Neuronal stem cell (in vitro differentiated cells): ENCODE measurements around the gene PRSS56.

Experiments
- DNase-seq: peaks from one replicate; pipeline ENCODE4 v3.0.0-alpha.2; 2013; ENCODE audit warnings: low spot score
- H2AFZ ChIP-seq: one replicate; pipeline ENCODE4 v1.6.1; 2013; ENCODE audit warnings: mild to moderate bottlenecking, low read length, inconsistent platforms
- H2AK5ac ChIP-seq: 2 replicates; pipeline ENCODE4 v1.6.1; 2013; ENCODE audit warnings: low read depth, mild to moderate bottlenecking, inconsistent platforms, low read length, moderate library complexity, mixed read lengths
- H2BK120ac ChIP-seq: 2 replicates; pipeline ENCODE4 v1.6.1; 2013; ENCODE audit warnings: low read depth, mild to moderate bottlenecking, inconsistent platforms, low read length, moderate library complexity, mixed read lengths
- H2BK12ac ChIP-seq: one replicate; pipeline ENCODE4 v1.6.1; 2013; ENCODE audit warnings: low read length, inconsistent platforms
- H2BK15ac ChIP-seq: 2 replicates; pipeline ENCODE4 v1.6.1; 2013; ENCODE audit warnings: mild to moderate bottlenecking, low read length, inconsistent platforms, mixed read lengths
- H2BK5ac ChIP-seq: one replicate; pipeline ENCODE4 v1.6.1; 2013; ENCODE audit warnings: inconsistent platforms, mild to moderate bottlenecking, low read length, moderate library complexity
- H3K14ac ChIP-seq: one replicate; pipeline ENCODE4 v1.6.1; 2013; ENCODE audit warnings: low read length, inconsistent platforms
- H3K18ac ChIP-seq: 2 replicates; pipeline ENCODE4 v1.6.1; 2013; ENCODE audit warnings: low read length, inconsistent platforms
- H3K23ac ChIP-seq: 2 replicates; pipeline ENCODE4 v1.6.1; 2013; ENCODE audit warnings: low read depth, mild to moderate bottlenecking, mixed read lengths, low read length, inconsistent platforms; ENCODE audit not compliant: poor library complexity
- H3K27ac ChIP-seq: replicated peaks from 3 replicates; pipeline ENCODE4 v1.5.1; 2013; ENCODE audit warnings: low read length, inconsistent platforms
- H3K27me3 ChIP-seq, 3 experiments: 2 replicates each; pipeline ENCODE4 v1.6.1; 2013; ENCODE audit warnings: low read length in 3 of 3, mild to moderate bottlenecking in 2 of 3, inconsistent platforms in 1 of 3, low read depth in 1 of 3, mixed read lengths in 1 of 3, moderate library complexity in 1 of 3; ENCODE audit not compliant: control insufficient read depth in 3 of 3, insufficient read depth in 3 of 3
- H3K36me3 ChIP-seq, 2 donors: replicated peaks in 1 of 2; 2 replicates each; pipeline ENCODE4 v1.6.1; 2013; ENCODE audit warnings: low read length in 2 of 2; ENCODE audit not compliant: control insufficient read depth in 2 of 2, insufficient read depth in 2 of 2
- H3K4ac ChIP-seq: 2 replicates; pipeline ENCODE4 v1.6.1; 2013; ENCODE audit warnings: inconsistent platforms, mild to moderate bottlenecking, low read length, moderate library complexity
- H3K4me1 ChIP-seq, 2 donors: 1 replicate in 1 of 2; 2 replicates in 1 of 2; pipeline ENCODE4 v1.6.1; 2013; ENCODE audit warnings: low read length in 2 of 2, low read depth in 1 of 2; ENCODE audit not compliant: control insufficient read depth in 2 of 2, insufficient read depth in 1 of 2
- H3K4me2 ChIP-seq: one replicate; pipeline ENCODE4 v1.6.1; 2013; ENCODE audit warnings: mild to moderate bottlenecking, low read length, inconsistent platforms; ENCODE audit not compliant: insufficient read depth, poor library complexity, severe bottlenecking
- H3K4me3 ChIP-seq, 2 donors: 2 replicates each; pipeline ENCODE4 v1.5.1; 2013; ENCODE audit warnings: low read length in 2 of 2, mild to moderate bottlenecking in 2 of 2, inconsistent platforms in 1 of 2, moderate library complexity in 1 of 2
- H3K79me1 ChIP-seq: one replicate; pipeline ENCODE4 v1.6.1; 2013; ENCODE audit warnings: low read depth, mild to moderate bottlenecking, inconsistent platforms, low read length, moderate library complexity
- H3K9ac ChIP-seq: one replicate; pipeline ENCODE4 v1.6.1; 2013; ENCODE audit warnings: mild to moderate bottlenecking, low read depth, low read length, inconsistent platforms; ENCODE audit not compliant: poor library complexity
- H3K9me3 ChIP-seq, 2 donors: replicated peaks in 1 of 2; 2 replicates each; pipeline versions ENCODE3 to v1.6.1; 2013; ENCODE audit warnings: low read length in 2 of 2, mild to moderate bottlenecking in 2 of 2, inconsistent platforms in 1 of 2, low read depth in 1 of 2, mixed read lengths in 1 of 2, moderate library complexity in 1 of 2; ENCODE audit not compliant: control insufficient read depth in 2 of 2, insufficient read depth in 1 of 2
- H4K8ac ChIP-seq: one replicate; pipeline ENCODE4 v1.6.1; 2013; ENCODE audit warnings: low read depth, mild to moderate bottlenecking, inconsistent platforms, low read length, moderate library complexity
- H4K91ac ChIP-seq: one replicate; pipeline ENCODE4 v1.6.1; 2013; ENCODE audit warnings: low read length, low read depth, mild to moderate bottlenecking, inconsistent platforms; ENCODE audit not compliant: poor library complexity
- WGBS, 2 donors: extraction: QIAGEN DNeasy Blood & Tissue Kit; methylation state at CpG; one replicate each; pipeline ENCODE4 v1.1.7; 2013; ENCODE audit warnings: missing lambda C conversion rate in 2 of 2, mixed read lengths in 1 of 2; ENCODE audit not compliant: insufficient read length in 2 of 2, insufficient replicate concordance in 1 of 2; ENCODE audit errors: extremely low coverage in 2 of 2; 5-methylcytosine and 5-hydroxymethylcytosine counted together

The PRSS56 gene

DNA sequence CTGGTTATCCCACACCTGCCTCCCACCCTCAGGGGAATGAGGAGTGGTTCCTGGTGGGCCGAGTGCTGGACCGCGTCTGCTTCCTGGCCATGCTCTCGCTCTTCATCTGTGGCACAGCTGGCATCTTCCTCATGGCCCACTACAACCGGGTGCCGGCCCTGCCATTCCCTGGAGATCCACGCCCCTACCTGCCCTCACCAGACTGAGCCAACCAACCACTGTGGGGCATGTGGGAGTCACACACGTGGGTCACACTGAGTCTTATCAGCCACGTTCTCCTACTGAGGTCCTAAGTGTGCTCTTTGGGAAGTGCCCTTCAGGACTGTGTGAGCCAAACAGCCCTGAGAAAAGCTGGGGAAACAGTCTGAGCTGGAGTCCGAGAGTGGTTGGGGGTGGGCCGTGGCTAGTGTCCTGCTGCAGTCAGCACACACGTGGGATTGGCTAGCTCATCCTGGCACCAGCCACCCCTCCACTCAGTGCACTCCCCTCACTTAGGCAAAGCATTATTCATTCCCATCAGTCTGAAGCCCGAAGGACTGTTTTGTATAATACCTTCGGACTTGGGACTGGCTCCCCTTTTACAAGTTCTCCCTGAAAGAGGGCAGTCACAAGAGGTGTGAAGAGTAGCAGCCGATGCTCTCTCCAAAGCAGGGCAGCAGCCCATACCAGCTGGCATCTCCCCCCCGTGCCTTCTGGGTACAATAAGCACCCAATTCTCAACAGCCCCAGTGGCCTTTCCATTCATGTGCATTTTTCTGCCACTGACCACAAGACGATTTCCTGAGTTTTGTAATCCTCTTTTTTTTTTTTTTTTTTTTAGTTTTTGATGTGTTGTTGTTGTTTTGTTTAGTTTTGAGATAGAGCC lies 25.6 kb downstream of the PRSS56 start:
- H2AFZ ChIP-seq, result no peak overlapping the region
- H2AK5ac ChIP-seq, result no peak overlapping the region
- H3K4me1 ChIP-seq, result peaks cover 0 to 1% of the 10 kb centered on the region in 2 donors
- peak overlapping the region; percentile 40 for H3K18ac ChIP-seq
- peak overlapping the region; percentile 34 for H3K23ac ChIP-seq
- H3K27me3 ChIP-seq, result no peaks in the 10 kb centered on the region
- H2BK15ac ChIP-seq, result no peak overlapping the region
- peak overlapping the region in 1 of 2 donors; percentile 26 for H3K4me3 ChIP-seq
- DNase-seq, result no peak
- H3K4me2 ChIP-seq, result no peak overlapping the region
- peaks cover 0 to 19% of the 10 kb centered on the region in 2 donors for H3K9me3 ChIP-seq
- peaks cover 13 to 39% of the 10 kb centered on the region in 2 donors for H3K36me3 ChIP-seq
- H3K79me1 ChIP-seq, result peaks cover 6% of the 10 kb centered on the region
- H2BK120ac ChIP-seq, result no peak overlapping the region
- H3K4ac ChIP-seq, result no peak overlapping the region
- peak overlapping the region; percentile 56 for H2BK5ac ChIP-seq
- no peak overlapping the region for H3K27ac ChIP-seq
- H3K14ac ChIP-seq, result no peak overlapping the region
- H4K91ac ChIP-seq, result no peak overlapping the region
- no CpG with 5 or more reads among the region's 17 CpGs for WGBS, 2 donors
- peak overlapping the region; percentile 3 for H3K9ac ChIP-seq
- H4K8ac ChIP-seq, result peak overlapping the region; percentile 27
- no peak overlapping the region for H2BK12ac ChIP-seq

DNA sequence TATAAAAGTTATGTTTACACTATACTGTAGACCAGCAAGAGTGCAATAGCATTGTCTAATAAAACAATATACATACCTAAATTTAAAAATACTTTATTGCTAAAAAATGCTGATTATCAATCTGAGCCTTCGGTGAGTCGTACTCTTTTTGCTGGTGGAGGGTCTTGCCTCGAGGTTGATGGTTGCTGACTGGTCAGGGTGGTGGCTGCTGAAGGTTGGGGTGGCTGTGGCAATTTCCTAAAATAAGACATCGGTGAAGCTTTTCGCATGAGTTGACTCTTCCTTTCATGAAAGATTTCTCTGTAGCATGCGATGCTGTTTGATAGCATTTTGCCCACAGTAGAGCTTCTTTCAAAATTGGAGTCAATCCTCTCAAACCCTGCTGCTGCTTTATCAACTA lies 27.8 kb downstream of the PRSS56 start:
- H2AFZ ChIP-seq, result no peak overlapping the region
- WGBS, 2 donors, result no CpG with 5 or more reads among the region's 6 CpGs
- H3K9ac ChIP-seq, result no peak overlapping the region
- H3K36me3 ChIP-seq, result peaks cover 11 to 54% of the 10 kb centered on the region in 2 donors
- H2BK5ac ChIP-seq, result no peak overlapping the region
- H2BK120ac ChIP-seq, result no peak overlapping the region
- no peak overlapping the region for H3K4me2 ChIP-seq
- no peak overlapping the region for H3K4me3 ChIP-seq
- H3K23ac ChIP-seq, result no peak overlapping the region
- no peak overlapping the region for H4K91ac ChIP-seq
- no peak overlapping the region for H3K4ac ChIP-seq
- H3K27ac ChIP-seq, result no peak overlapping the region
- no peak overlapping the region for H2BK15ac ChIP-seq
- no peak overlapping the region for H2AK5ac ChIP-seq
- H3K14ac ChIP-seq, result no peak overlapping the region
- no peak for DNase-seq
- peaks cover 13% of the 10 kb centered on the region for H3K79me1 ChIP-seq
- H3K18ac ChIP-seq, result no peak overlapping the region
- peaks cover 0 to 19% of the 10 kb centered on the region in 2 donors for H3K9me3 ChIP-seq
- no peaks in the 10 kb centered on the region for H3K27me3 ChIP-seq
- H3K4me1 ChIP-seq, result peaks cover 3 to 4% of the 10 kb centered on the region in 2 donors
- H4K8ac ChIP-seq, result no peak overlapping the region
- no peak overlapping the region for H2BK12ac ChIP-seq

DNA sequence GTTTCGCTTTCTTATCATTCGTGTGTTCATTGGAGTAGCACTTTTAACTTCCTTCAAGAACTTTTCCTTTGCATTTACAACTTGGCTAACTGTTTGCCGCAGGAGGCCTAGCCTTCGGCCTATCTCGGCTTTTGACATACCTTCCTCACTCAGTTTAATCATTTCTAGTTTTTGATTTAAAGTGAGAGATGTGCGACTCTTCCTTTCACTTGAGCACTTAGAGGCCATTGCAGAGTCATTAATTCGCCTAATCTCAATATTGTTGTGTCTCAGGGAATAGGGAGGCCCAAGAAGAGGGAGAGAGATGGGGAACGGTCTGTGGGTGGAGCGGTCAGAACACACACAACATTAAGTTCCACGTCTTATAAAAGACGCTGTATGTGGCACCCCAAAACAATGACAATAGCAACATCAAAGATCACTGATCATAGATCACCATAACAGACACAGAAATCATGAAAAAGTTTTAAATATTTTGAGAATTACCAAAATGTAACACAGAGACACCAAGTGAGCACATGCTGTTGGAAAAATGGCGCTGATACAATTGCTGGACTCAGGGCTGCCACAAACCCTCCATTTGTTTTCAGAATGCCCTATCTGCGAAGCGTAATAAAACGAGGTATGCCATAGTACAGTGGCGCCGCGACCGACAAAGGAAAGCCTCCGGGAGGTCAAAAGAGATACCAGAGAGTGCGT lies 29.6 kb downstream of the PRSS56 start:
- no peak overlapping the region for H4K8ac ChIP-seq
- peak overlapping the region; percentile 96 for H2AFZ ChIP-seq
- peak overlapping the region; percentile 97 for H3K9ac ChIP-seq
- no peak for DNase-seq
- H3K14ac ChIP-seq, result no peak overlapping the region
- H3K18ac ChIP-seq, result peak overlapping the region; percentile 98
- H2BK120ac ChIP-seq, result no peak overlapping the region
- H2BK5ac ChIP-seq, result peak overlapping the region; percentile 96
- peaks cover 0 to 19% of the 10 kb centered on the region in 2 donors for H3K9me3 ChIP-seq
- H3K36me3 ChIP-seq, result peaks cover 11 to 68% of the 10 kb centered on the region in 2 donors
- H3K79me1 ChIP-seq, result peaks cover 9% of the 10 kb centered on the region
- H3K23ac ChIP-seq, result peak overlapping the region; percentile 78
- H4K91ac ChIP-seq, result no peak overlapping the region
- H2BK15ac ChIP-seq, result no peak overlapping the region
- no CpG with 5 or more reads among the region's 21 CpGs for WGBS, 2 donors
- H2AK5ac ChIP-seq, result peak overlapping the region; percentile 86
- peaks cover 3 to 4% of the 10 kb centered on the region in 2 donors for H3K4me1 ChIP-seq
- peak overlapping the region; percentile 57 for H3K4me2 ChIP-seq
- H2BK12ac ChIP-seq, result no peak overlapping the region
- no peaks in the 10 kb centered on the region for H3K27me3 ChIP-seq
- H3K27ac ChIP-seq, result peak overlapping the region; percentile 88
- H3K4me3 ChIP-seq, result peak overlapping the region; percentile 79 to 80
- H3K4ac ChIP-seq, result no peak overlapping the region
